ENCODE measurements around the gene CDH7.

Gene CDH7

GRCh38 chr18:65924904-65925303, 174.1 kb downstream of the CDH7 start:
- DNase-seq = no peak

DNA sequence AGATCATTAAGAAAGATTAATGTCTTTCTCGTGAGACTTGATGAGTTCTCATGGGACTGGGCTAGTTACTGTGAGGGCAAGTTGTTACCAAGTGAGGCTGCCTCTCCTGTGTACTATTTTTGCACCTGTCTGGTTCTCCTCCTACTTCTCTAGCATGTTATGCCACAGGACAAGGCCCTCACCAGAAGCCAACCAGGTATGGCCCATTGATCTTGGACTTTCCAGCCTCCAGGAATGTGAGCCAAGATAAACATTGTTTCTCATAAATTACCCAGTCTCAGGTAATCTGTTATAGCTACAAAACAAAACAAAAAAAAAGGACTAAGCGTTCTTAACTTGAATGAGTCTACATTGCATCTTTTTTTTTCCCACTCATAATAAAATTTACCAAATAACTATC, 184.1 kb downstream of the CDH7 start:
- DNase-seq = no peak

DNA sequence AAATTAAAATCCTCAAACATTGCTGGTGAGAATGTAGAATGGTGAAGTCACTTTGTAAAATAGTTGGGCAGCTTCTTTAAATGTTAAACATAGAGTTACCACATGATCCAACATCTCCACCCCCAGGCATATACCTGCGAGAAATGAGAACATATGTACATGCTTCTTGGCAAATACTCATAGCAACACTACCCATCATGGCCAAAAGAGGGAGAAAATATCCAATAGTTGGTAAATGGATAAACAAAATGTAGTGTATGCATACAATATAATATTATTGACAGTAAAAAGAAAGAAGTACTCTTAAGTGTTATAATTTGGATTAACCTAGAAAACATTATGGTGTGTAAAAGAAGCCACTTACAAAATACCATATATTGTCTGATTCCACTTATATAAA, 185.9 kb downstream of the CDH7 start:
- DNase-seq = no peak

GRCh38 chr18:65937180-65937579, 186.4 kb downstream of the CDH7 start:
- DNase-seq = no peak

DNA sequence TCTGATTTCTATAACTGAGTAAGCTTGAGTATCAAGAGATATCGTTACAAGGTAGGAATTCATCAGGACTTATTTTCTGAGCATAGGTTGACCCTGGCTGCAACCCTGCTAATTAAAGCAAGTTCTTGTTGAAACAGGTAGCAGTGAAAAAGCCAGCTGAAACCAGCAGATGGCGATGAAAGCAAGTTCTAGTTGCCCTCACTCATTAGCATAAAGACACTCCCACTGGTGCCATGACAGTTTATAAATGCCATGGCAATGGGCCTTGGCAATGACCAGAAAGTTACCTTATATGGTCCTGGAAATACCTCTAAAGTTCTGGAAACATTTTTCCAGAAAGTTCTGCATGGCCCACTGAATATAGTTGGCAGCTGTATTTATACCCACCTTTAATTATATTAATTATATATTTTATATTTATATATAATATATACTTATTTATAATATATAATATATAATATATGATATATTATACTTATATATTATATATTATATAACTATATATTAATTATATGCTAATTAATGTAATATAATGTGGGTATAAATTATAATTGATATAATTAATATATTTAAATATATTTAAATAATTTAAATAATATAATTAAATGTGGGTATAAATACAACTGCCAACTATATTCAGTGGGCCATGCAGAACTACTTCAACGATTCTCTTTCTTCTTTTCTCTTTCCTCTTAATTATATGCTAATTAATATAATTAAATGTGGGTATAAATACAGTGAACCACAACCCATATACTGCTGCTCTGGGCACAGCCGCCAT, 188.0 kb downstream of the CDH7 start:
- no peak for DNase-seq
